ENCODE data around the gene PACSIN1.

Gene PACSIN1

GRCh38 chr6:34529665-34530327 lies 63.9 kb downstream of the PACSIN1 start:
- FAIRE-seq = no peak

- no peak for FAIRE-seq
Measured at GRCh38 chr6:34530753-34531365, 65.0 kb downstream of the PACSIN1 start.

- FAIRE-seq = no peak
Measured at GRCh38 chr6:34531580-34532201, 65.8 kb downstream of the PACSIN1 start.

GRCh38 chr6:34532230-34532629 lies 66.4 kb downstream of the PACSIN1 start:
- no peak for FAIRE-seq

- no peak for FAIRE-seq
Measured at GRCh38 chr6:34534146-34534545, 68.3 kb downstream of the PACSIN1 start.

- no peak for FAIRE-seq
Measured at GRCh38 chr6:34534656-34535055, 68.8 kb downstream of the PACSIN1 start.

- FAIRE-seq = no peak
Measured at GRCh38 chr6:34535199-34535598, 69.3 kb downstream of the PACSIN1 start.

- FAIRE-seq = no peak
Measured at GRCh38 chr6:34535646-34536045, 69.8 kb downstream of the PACSIN1 start.

GRCh38 chr6:34536251-34536958 lies 70.5 kb downstream of the PACSIN1 start:
- FAIRE-seq = no peak

GRCh38 chr6:34536959-34537848 lies 71.3 kb downstream of the PACSIN1 start:
- no peak for FAIRE-seq

- FAIRE-seq = no peak
Measured at GRCh38 chr6:34537922-34538550, 72.2 kb downstream of the PACSIN1 start.

- no peak for FAIRE-seq
Measured at GRCh38 chr6:34538581-34538980, 72.7 kb downstream of the PACSIN1 start.

- FAIRE-seq = no peak
Measured at GRCh38 chr6:34539181-34539580, 73.3 kb downstream of the PACSIN1 start.

GRCh38 chr6:34540222-34540621 lies 74.3 kb downstream of the PACSIN1 start:
- no peak for FAIRE-seq

- FAIRE-seq = no peak
Measured at GRCh38 chr6:34540841-34541240, 75.0 kb downstream of the PACSIN1 start.

- FAIRE-seq = no peak
Measured at GRCh38 chr6:34543421-34543820, 77.5 kb downstream of the PACSIN1 start.

GRCh38 chr6:34544052-34544604 lies 78.3 kb downstream of the PACSIN1 start:
- FAIRE-seq = no peak

- FAIRE-seq = no peak
Measured at GRCh38 chr6:34544776-34545471, 79.0 kb downstream of the PACSIN1 start.

GRCh38 chr6:34546551-34547321 lies 80.9 kb downstream of the PACSIN1 start:
- no peak for FAIRE-seq

Data from islet of Langerhans (tissue), 1 donor.